NCI-H446 treated with DMSO at 0.1 percent for 48 hours (cell line): ENCODE measurements around the gene PCDH9.
A peak's percentile ranks its signal among the peaks of the same experiment; 100 is the strongest.
"Not testable (repeated sequence)": the region's sequence is repeated elsewhere in the genome, so short reads cannot be mapped to it uniquely, and the experiment has no call there.

ENCODE experiments used
- DNase-seq: peaks from one replicate; lab custom pipeline; 2025; lab: John Stamatoyannopoulos, UW

PCDH9 gene

GRCh38 chr13:67128136-67128535, 102.0 kb downstream of the PCDH9 start:
- no peak for DNase-seq

DNA sequence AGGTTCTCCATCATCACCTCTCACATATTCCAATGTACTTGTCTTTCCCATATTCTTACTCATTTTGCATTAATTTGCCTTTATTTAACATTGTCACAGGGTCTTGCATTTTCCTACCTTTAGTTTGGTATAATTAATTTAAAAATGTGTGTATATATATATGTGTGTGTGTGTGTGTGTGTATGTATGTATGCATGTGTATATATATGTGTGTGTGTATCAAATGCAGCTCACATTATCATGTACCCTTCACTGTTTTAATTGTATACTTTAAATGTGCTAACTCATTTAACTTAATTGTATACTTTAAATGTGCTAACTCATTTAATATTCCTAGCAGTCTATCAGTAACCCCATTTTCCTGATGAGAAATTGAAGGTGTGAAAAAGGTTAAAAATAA, 104.5 kb downstream of the PCDH9 start:
- no peak for DNase-seq

GRCh38 chr13:67123165-67123564, 107.0 kb downstream of the PCDH9 start:
- DNase-seq: no peak

GRCh38 chr13:67122251-67122650, 107.9 kb downstream of the PCDH9 start:
- DNase-seq: no peak

DNA sequence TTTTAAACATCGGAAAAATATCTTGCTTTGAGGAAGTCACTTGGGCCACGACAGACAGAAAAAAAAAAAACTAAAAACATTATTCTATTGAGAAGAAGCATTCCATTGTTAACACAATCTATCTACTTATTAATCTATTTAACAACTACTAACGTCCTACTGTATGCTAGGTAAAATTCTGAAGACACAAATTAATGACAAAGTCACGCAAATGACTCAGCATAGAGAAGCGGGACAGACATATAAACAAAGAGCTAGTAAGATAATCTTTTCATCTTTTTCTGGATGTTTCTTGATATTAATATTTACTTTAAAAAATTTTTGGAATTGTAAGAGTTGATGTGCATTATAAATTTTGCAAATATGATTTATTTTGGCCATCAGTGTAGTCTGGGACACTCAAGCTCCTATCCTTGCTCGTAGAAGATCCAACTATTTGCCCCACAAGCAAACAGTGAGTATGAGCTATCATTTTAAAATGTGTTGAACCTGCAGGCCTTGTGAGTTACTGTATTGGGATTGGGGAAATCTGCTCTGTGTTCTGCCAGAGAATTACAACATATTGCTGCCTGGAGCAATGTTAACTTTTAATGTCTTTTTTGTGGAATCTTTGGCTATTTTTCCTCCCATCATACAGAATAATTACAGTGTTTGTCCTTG, 109.1 kb downstream of the PCDH9 start:
- no peak for DNase-seq

- peak; percentile 1 for DNase-seq
Observed at GRCh38 chr13:67119481-67119894, 110.6 kb downstream of the PCDH9 start.

DNA sequence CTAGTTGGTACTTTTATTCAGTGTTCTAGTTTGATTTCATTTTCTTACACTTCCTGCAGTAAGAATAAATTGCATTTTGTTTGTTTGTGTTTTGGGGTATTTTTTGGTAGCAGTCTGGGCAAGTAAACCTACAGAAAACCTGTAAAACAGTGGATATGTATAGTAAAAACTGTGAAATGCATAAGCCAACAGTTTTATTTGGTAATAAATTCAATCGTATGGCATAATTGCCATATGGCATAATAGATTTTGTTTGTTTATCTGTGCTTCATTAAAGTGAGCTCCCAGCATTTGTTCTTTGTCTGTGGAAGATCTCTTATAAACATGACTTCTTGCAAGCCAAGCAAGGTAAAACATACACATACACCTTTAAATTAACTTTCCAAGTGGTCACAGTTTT, 111.9 kb downstream of the PCDH9 start:
- no peak for DNase-seq

DNA sequence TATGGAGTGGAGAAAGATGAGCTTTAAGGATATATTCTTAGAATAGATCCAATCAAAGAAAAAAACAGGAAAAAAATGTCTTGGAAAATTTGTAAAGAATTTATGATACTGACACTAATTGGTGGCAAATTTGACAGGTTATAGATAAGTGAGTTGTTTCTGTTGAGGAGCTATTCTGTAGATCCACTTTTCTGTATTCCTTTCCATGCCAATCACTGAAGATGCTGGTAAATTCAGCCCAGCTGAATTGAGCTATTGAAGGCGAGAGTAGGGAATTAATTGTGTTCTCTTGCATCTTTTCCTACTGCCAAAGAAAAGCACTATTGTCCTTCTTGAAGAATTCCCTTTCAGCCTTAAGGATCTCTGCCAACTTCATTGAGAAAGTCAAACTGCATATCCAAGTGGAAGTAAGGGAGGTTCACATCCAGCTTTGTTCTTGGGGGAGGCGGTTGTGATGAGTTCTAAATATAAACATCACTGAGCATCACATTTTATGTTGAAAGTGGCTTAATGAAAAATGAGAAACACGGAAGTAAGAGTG, 113.1 kb downstream of the PCDH9 start:
- no peak for DNase-seq

DNA sequence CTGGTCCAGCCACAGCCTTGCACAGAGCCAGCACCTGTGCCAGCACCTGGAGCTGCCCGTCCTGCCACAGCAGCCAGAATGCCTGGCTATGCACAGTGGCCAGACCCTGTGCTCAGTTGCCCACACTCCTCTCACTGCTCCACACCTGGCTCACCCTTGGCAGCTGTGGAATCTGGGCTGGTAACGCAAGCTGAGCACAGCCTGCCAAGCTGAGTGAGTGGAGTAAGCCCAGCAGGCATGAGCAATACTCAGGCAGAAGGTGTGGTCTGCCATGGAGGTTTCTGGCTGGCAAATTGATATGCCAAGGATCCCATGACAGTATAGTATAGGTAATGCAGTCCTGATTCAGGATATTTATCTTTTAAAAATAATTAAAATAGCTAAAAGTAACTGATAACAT, 122.2 kb downstream of the PCDH9 start:
- no peak for DNase-seq

GRCh38 chr13:67106502-67107057, 123.6 kb downstream of the PCDH9 start:
- no peak for DNase-seq

- no peak for DNase-seq
Observed at GRCh38 chr13:67101730-67102467, 128.2 kb downstream of the PCDH9 start.

DNA sequence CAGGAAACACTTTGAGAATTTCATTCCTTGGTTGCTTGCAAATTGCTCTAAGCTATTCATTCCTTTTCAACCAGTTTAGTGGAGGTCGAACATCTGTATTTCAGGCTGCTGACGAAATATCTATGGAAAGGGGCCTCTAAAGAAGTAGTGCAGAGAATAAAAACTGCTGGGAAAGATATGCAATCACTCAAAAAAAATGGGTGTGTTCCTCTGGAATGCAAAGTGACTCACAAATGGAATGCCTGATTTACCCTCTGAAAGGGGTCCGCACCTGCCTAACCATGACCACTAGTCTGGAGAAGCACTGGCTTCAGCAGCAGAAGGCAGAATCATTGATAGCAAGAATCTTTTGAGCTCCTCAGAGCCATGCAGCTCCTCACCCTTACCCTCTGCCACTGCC, 129.4 kb downstream of the PCDH9 start:
- no peak for DNase-seq

DNA sequence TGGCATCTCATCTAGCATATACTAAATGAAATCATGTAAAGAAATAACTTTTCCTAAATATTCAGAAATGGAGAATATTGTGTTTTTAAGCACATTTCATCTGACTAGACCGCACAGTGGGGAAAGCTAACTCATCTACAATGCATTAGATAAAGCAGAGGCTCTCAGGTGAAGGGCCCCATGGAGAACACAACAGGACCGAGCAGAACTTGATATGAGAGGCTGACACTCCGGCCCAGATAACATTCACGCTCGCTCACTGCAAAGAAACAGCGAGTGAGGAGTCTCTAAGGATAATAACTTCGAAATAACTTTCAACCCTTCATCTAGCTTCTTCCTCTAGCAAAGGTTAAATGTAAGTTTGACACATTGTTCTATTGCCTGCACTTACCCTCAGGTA, 130.6 kb downstream of the PCDH9 start:
- DNase-seq: no peak

- DNase-seq: no peak
Observed at GRCh38 chr13:67097892-67098452, 132.2 kb downstream of the PCDH9 start.

DNA sequence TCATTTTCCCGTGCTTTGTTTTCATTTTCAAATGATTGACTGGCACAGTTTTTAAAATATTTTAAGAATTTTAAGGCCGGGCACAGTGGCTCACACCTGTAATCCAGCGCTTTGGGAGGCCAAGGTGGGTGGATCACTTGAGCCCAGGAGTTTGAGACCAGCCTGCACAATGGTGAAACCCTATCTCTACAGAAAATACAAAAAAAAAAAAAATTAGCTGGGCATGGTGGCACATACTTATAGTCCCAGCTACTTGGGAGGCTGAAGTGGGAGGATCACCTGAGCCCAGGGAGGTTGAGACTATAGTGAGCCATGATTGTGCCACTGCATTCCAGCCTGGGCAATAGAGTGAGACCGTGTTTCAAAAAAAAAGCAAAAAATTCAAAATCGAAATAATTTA, 133.2 kb downstream of the PCDH9 start:
- DNase-seq: not testable (repeated sequence)

- no peak for DNase-seq
Observed at GRCh38 chr13:67096418-67096817, 133.7 kb downstream of the PCDH9 start.

DNA sequence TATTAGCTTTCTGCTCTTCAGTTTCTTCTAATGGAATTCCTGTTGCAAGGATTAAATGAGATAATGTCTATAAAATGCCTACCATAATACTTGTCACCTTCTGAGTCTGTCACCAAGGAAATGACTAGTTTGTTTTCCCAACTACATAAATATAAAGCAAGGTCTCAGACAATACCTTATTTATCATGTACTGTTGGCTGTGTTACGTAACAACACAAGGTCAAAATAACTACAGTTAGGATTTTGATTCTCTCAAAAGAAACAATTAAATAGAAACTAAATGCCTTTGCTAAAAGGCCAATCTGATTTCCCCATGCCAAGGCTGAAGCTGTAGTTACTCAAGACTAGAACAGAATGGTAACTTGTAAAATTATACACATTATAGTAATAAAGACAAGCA, 134.5 kb downstream of the PCDH9 start:
- DNase-seq: no peak

DNA sequence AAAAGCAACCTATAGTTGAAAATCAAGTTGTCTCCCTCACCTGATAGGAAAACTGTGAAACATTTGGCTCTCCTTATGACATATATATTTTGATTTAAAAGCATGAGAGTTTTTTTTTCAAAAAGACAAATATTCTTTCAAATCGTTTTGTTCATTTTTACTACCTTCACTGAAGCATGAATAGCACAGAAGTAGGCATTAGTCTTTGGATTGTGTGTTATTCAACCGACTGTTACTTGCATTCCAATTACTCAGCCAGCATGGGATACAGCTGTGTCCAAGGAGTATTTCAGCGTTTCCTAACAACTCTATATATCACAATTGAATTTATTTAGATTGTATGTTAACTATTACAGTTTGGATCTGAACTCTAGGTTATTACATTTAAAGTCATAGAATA, 135.2 kb downstream of the PCDH9 start:
- no peak for DNase-seq

DNA sequence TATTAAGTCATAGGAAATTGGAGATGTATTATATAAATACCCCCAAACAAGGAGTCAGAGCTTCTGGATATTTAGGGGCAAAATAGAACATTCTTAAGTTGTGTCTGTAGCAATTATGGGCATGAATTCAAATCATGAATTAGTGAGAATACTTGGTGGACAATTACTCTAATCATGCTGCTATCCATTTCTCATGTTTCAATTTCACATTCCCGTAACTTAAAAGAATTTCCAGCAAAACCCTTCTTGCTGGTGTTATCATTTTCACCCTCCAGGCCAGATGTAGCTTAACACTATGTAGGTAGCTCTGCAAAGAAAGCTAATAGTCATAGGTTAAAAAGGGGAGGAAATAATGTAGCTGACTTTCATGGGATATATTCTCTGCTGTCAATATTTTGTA, 136.1 kb downstream of the PCDH9 start:
- no peak for DNase-seq

GRCh38 chr13:67091603-67092002, 138.5 kb downstream of the PCDH9 start:
- DNase-seq: no peak

GRCh38 chr13:67090856-67091255, 139.3 kb downstream of the PCDH9 start:
- no peak for DNase-seq

GRCh38 chr13:67087527-67087926, 142.6 kb downstream of the PCDH9 start:
- peak; percentile 5 for DNase-seq

DNA sequence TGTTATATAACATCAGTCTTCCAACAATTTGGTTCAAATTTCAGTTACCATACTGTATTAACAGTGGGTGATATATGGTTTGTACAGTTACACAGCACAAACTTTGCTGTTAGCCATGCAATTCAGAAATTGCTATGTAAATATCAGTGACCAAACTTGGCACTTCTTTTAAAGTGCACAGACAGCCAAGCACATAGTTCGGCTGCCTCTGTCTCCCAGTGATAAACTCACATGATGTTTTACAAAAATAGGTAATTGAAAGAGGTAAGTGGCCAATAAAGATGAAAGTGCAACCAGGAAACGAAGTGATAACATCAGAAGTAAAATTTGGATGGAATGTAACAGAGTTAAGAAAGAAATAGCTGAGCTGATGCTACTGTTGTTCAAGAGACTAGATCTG, 143.9 kb downstream of the PCDH9 start:
- no peak for DNase-seq
